Stimulated activated CD4-positive, alpha-beta T cell treated with anti-CD3 and anti-CD28 coated beads, TNF-alpha, amount 100 ng/mL, for 1 hour (primary cell): ENCODE results near the gene ACAT1.
"Not testable (repeated sequence)": the region's sequence is repeated elsewhere in the genome, so short reads cannot be mapped to it uniquely, and the experiment has no call there.

ENCODE experiments used
- DNase-seq, 3 donors: peaks; one replicate each; pipeline ENCODE4 v3.0.0-alpha.2; 2020; ENCODE audit warnings: low read depth in 3 of 3, low spot score in 1 of 3

The ACAT1 gene

DNA sequence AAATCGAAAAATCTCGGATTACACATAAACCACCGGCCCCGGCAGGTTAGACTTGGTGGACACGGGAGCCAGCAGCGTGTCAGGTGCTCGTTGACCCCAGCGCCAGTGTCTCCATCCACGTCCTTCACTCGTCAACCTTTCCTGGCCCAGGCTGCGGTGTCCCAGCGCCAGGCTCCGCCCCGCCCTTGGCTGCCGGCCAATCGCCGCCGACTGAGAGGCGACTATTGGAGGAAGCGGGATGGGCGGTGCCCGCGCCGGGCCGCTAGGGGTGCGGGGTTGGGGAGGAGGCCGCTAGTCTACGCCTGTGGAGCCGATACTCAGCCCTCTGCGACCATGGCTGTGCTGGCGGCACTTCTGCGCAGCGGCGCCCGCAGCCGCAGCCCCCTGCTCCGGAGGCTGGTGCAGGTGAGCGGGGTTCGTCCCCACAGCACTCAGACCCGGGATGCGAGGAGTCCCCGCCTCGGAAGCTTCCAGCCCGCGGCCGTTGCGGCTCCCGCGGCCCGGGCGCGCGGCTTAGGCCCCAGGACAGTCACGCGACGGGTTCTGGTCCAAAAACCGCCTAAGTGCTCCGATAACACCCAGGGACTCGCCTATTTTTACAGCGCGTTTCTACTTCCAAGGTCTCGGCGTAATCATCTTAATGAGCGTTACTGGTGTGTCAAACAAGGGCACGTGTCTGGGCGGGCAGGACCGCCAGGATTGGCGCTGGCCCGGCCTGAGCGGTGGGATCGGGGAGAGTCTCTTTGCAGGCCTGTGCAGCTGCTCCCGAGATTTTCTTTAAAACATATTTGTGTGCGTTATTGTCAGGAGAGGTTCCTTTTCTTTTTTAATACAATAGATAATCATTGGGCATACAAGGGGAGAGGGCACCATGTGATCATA lies at the start of gene ACAT1:
Gene ACAT1 (plus strand): TSS at position 294 of the 882 bp plus-strand sequence. CDS start 40 bp downstream, at position 334.
- peak; percentile 79 to 96 (median 88) for DNase-seq

DNA sequence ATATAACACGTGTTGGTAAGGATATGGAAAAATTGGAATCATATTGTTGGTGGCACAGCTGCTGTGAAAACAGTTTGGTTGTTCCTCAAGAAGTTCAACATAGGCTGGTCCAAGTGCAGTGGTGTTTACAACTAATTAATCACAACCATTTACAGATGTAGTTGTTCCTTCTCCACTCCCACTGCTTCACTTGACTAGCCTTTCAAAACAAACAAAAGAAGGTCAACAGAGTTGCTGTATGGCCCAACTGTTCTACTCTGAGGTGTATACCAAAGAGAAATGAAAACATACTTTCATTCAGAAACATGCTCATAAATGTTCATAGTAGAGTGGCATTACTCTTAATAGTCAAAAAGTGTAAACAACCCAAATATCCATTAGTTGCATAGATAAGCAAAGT lies 36.6 kb upstream of the ACAT1 start:
- DNase-seq, result no peak

DNA sequence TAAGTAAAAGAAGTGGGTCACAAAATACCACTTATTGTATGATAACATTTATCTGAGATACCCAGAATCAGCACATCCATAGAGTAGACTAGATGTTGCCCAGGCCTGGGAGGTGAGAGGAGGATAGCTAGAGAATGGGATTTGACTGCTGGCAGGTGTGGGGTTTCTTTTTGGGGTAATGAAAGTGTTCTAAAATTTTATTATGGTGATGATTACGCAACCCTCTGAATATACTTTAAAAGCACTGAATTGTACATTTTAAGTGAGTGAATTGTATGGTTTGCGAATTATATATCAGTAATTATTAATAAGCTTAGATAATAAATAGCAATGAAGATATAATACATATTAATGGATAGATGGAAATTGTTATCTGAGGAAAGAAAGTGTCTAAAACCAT lies 35.7 kb upstream of the ACAT1 start:
- DNase-seq, result no peak

DNA sequence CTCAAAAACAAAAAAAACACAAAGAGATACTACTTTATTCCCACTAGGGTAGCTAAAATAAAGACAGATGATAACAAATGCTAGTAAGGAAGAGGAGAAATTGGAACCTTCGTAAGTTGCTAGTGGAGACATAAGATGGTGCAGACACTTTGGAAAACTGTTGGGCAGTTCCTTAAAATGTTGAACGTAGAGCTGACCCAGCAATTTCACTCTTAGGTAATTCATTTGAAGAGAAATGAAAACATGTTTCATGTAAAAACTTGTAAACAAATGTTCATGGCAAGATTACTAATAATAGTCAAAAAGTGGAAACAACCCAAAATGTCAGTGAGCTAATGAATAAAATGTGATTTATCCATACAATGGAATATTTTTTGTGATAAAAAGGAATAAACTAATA lies 29.2 kb upstream of the ACAT1 start:
- DNase-seq, result no peak

DNA sequence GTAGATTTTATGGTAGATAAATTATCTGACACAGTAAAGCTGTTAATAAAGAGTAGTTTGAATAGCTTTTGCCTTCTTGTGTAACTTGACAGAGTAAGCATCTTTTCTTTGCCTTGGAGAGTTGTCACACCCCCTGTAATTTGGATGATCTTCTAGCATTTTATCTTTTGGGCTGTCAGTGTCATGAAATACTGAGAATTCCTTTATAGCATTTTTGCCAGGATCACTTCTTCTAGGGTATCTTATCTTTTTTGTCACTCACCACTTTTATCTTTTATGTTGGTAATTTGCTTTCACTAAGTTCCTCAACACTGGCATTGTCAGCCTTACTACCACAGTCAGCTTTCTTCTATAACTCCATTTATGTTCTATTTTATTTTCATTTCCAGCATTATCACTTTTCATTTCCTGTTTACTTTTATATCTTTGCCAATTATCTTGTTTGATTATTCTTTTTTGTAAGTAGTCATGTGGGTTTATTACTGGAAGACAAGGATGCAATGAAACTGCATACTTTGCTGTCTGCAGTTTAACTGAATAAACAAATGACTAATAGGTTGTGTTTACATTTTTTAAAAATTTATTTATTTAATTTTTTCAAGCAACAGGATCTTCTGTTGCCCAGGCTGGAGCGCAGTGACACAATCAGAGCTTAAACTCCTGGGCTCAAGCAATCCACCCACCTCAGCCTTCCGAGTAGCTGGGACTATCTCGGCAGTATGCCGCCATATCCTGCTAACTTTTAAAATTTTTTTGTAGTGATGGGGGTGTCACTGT lies 28.1 kb upstream of the ACAT1 start:
- DNase-seq, result no peak

DNA sequence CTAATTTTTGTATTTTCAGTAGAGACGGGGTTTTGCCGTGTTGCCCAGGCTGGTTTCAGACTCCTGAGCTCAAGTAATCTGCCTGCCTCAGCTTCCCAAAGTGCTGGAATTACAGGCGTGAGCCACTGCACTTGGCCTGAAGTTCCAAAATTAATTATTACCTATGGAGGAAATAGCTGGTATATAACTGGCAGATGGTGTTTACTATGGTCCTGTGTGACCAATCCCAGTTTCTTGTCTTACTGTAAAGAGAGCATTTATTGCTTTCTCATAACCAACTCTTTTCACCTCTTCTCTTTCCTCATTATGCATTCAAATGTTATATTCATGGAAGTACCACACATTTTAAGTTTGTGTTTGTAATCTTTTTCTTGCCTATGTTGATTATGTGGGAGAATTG lies 24.2 kb upstream of the ACAT1 start:
- DNase-seq, result no peak

DNA sequence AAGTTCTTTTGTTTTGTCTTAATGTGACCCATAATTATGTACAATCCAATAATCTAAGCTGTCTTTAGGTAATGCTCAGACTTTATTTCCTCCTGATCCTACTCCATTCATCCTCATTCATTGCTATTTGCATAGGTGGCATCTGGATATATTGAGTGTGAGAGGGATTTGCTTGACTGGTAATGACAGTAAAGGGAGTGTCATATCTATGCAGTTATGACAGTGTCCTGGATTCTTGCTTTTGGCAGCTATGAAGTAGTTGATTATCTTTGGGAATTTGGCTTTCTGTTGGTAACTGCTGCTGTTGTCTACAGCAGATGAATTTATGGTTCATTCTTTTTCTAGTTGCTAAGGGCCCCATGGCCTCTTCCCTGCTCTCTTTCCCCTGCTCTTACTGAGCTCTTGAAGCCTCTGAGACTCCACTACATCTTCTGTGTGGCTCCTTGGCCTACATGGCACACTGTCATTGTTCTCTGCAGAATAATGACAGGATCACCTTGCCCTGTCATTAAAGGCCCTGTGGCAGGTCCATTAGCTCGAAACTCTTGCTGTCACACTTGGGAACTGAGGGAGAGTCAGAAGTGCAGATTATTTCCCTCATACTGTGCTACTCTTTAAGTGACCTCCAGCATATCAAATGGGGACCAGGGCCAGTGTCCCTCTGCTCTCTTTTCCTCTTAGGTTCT lies 20.1 kb upstream of the ACAT1 start:
- DNase-seq, result no peak

DNA sequence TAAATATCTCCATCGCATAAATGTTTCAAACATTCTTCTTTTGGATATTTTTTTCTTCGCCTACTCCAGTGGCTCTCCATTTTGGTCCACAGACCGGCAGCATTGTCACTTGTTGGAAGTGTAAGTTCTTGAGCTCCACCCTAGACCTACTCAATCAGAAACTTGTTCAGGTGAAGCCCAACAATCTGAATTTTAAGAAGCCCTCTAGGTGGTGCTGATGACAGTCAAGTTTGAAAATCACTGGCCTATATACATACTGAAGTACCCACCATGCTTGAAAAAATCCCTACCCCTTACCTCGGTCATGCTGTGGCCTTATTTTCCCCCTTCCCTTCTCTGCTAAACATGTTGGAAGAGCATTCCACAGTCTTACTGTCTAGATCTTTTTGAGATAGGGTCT lies 10.2 kb upstream of the ACAT1 start:
- DNase-seq, result no peak

DNA sequence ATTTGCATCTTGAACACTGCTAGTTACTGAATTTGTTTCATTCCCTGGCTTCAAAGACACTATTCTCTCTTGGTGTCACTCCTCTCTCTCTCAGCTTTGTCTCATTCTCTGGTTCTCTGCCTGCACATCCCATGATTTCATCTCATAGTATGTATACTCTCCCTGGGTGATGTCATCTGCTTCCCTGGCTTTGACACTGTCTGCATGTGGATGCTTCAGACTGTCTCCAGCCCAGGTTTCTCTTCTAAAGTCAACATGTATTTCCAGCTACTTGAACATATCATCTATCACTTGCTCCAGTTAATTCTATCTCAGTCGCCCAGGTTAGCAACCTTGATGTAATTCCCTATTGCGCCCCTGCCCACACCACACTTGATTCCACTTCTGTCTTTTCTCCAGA lies 9.3 kb upstream of the ACAT1 start:
- DNase-seq, result no peak

DNA sequence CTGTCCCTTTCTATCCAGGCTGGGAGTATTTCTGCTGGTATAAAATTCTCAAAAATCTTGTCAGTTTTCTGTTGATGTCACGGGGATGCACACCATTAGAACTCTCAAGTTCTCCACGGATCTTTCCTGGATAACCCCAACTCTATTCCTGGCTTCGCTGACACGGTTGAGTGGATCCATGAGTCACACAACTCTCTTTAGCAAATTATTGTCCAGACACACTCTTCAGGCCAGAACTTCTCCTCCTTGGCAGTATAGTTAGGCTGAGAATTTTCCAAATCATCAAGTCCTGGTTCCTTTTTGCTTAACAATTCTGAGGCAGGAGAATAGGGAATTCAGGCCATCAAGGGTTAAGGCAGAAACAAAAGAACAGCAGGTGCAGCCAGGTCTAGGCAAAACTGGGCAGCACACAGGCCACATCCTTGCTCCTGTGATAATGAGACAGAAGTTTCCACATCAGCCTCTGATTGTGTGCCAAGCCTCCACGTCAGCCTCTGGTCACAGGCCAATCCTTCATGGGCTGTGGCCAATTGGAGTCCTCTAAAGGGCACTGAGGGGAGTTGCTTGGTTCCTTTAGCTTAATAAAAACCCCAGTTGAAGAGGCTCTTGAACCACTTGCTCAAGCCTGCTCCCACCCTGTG lies 5.7 kb upstream of the ACAT1 start:
- DNase-seq, result no peak

DNA sequence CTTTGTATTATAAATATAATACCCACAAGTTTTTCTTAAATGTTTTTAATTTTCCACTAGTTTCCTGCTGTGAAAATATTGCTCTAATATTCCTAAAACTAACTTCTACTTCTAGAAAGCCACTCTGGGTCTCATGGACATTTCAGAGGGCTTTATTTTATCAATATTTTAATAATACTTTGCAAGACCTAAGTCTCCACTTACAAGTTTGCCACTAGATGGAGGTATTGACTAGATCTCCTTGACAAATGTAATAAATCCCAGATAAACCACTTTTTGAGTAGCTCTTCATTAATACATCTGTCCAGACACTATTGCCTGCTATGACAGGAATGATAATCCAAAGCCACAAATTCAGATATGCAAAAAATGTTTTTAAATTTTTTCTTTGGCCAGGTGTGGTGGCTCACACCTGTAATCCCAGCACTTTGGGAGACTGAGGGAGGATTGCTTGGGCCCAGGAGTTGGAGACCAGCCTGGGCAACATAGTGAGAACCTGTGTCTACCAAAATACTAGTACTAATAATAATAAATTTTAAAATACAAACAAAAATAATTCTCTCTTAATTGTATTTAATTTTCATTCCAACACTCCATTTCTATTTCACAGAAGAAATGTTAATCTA lies 3.5 kb upstream of the ACAT1 start:
- no peak for DNase-seq

DNA sequence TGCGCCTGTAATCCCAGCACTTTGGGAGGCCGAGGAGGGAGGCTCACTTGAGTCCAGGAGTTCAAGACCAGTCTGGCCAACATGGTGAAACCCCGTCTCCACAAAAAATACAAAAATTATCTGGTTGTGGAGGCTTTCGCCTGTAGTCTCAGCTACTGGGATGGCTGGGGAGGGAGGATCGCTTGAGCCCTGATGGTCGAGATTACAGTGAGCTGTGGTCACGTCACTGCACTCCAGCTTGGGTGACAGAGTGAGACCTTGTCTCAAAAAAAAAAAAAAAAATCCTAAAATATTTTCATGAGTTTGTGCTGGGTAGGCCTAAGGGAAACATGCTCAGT lies 462 bp upstream of the ACAT1 start:
- not testable (repeated sequence) for DNase-seq

DNA sequence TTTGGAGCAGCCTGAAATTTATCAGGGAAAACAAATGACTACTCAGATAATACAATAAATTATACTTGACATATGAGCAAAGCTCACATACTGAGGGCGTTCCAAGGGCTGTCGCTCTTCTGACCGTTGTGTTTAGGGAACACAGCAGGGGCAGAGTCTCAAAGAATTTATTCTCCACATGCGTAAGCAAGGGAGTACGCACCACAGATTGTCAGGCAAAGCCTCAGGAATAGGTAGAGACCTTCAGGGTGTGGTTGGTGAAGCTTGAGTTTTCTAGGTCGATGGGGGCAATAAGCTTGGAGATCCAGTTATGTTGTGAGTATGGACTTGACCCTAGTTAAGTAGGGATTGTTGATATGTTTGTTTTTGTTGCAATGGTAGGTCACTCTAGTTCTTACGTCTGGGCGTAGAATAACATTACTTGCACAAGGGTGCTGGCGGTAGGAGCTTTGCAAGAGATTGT lies 830 bp downstream of the ACAT1 start:
- no peak for DNase-seq

DNA sequence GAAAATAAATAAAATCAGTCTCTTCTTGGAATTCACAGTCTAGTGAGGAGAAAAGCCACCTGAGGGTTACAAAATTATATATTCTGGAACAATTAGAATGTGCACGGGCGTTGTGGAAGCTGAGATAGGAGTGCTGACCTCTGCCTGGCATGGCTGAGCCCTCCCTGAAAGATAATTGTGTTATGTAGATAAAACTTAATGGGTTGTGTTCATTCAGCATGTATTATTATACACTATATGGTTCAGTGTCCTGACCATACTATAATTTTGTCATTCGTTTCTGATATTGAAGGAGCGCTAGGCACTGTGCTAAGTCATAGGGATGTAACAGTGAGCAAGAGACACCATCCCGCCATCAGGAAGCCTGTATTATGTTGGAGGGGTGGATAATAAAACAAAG lies 3.7 kb downstream of the ACAT1 start:
- no peak for DNase-seq

DNA sequence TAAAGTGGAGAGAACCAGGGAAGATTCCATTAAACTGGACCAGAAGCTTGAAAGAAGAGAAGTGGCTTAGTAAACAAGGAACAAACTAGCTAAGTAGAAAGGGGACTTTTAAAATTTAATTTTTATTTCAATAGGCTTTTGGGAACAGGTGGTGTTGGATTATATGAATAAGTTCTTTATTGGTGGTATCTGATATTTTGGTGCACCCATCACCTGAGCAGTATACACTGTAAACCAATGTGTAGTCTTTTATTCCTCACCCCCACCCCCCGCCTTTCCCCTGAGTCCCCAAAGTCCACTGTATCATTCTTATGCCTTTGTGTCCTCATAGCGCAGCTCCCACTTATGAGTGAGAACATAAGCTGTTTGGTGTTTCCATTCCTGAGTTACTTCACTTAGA lies 7.4 kb downstream of the ACAT1 start:
- no peak for DNase-seq

DNA sequence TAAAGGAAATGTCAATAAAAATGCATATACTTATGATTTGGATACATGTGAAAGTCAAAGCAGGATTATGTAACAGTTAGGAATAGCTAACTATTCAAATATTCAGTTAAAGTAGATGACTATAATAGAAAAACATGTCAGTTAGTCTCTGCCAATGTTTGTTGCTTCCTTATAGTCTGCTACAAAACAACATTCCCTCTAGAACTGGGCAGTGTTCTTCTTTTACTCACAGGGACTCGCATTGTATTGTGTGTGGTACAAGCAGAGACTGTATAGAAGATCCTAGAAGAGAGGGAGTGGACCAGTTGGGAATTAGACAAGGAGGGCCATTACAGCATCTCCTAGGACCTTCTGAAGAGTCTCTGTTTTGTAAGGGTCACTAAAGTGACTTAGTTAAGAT lies 10.6 kb downstream of the ACAT1 start:
- DNase-seq, result no peak

DNA sequence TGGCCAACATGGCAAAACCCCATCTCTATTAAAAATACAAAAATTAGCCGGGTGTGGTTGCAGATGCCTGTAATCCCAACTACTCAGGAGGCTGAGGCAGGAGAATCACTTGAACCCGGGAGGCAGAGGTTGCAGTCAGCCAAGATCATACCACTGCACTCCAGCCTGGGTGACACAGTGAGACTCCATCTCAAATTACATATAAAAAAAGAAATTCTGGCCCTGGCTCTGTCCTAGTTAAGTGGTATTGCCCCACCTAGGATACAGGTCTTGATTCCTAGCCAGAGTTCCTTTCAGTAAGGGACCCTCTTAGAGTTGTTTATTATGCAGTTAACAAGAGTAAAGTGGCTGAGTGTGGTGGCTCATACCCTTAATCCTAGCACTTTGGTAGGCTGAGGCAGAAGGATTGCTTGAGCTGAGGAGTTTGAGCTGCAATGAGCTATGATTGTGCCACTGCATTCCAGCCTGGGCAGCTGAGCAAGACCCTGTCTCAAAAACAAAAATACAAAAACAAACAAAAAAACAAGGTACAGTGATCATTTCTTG lies 11.7 kb downstream of the ACAT1 start:
- not testable (repeated sequence) for DNase-seq

DNA sequence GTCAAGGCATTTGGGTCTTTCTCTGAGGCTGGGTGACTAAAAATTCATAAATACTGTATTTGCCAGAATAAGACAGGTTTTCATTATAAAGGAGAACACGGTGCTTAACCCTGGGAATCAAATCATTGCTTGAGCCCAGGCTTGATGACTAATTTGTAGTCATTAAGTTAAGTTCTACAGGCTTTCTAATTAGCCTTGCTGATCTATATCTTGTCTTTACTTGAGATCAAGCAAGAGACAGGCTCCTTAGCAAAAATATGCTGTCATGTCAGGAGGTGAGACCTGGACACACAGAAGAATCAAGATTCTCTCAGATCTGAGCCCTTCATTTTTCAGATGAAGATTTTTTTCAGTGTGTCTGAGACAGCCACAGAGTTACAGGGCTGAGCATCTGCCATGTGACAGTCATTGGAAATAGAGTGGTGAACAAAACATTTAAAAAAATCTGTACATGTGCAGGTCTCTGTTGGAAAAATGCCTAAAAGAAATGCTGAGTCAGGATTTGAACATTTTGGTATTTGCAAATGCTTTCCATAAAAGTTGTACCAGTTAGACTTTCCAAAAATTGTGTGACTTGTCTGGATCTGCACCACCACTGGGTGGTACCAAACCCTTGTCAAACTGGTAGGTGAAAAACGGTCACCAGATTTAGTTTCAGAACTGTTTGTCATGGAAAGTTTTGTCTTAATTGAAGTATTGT lies 14.6 kb downstream of the ACAT1 start:
- no peak for DNase-seq

DNA sequence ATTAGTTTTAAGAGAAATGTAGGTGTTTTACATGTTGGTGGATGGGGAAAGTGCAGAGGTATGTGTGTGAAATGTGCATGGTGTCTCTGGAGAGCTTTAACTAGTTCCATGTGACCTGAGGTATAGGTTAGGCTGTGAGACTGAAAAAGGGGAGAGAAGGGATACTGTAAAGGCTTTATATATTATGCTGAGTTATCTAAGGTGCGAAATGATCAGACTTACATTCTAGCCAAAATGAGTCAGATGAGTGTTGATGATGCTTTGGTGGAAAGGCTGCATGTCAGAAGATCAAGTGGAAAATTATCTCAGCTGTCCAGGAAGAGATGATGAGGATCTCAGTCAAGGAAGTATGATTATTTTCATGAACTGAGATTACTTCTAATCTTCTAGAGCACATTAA lies 15.8 kb downstream of the ACAT1 start:
- DNase-seq, result no peak

DNA sequence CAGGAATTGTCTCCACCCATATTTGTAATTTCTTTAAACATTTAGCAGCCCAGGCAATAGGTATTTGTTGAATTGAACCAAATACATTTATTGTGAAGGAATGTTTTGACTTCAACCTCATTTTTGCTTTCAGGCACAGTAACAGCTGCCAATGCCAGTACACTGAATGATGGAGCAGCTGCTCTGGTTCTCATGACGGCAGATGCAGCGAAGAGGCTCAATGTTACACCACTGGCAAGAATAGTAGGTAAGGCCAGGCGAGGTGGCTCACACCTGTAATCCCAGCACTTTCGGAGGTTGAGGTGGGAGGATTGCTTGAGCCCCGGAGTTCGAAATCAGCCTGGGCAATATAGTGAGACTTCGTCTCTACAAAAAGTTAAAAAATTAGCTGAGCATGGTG lies 20.9 kb downstream of the ACAT1 start:
- no peak for DNase-seq
